AG04450 (cell line): ENCODE results near the gene ZNF76. TPM values are rescaled to one million over a fixed set of nuclear protein-coding genes. Genes with fewer than 3 reads are reported as not detected.

Experiments
- CTCF ChIA-PET: fragments of 300-600, 350-600 bp; formaldehyde crosslinking; extraction: SDS; loops from one replicate; lab custom pipeline; 2022; ENCODE audit warnings: antibody characterized with exemption, inconsistent platforms; lab: Charles Lee
- POLR2A ChIA-PET: fragments of 350-600 bp; formaldehyde crosslinking; extraction: SDS; loops from one replicate; lab custom pipeline; 2021; ENCODE audit warnings: antibody characterized with exemption, inconsistent platforms; lab: Yijun Ruan, JAX
- DNase-seq: peaks from one replicate; pipeline ENCODE4 v3.0.0-alpha.2; 2011; ENCODE audit warnings: low read depth, low spot score
- H3K27ac ChIP-seq: one replicate; pipeline ENCODE4 v1.5.1; 2012; ENCODE audit warnings: low read depth, low read length, control low read depth
- H3K27me3 ChIP-seq: one replicate; pipeline ENCODE4 v1.6.0; 2012; ENCODE audit warnings: low read length; ENCODE audit not compliant: control insufficient read depth, insufficient read depth
- H3K4me3 ChIP-seq: 2 replicates; pipeline ENCODE4 v1.5.1; 2011; ENCODE audit warnings: mild to moderate bottlenecking, low read depth, low read length, control low read depth
- H3K9me3 ChIP-seq: 2 replicates; pipeline ENCODE4 v1.5.1; 2012; ENCODE audit warnings: low read length; ENCODE audit not compliant: control insufficient read depth, insufficient read depth
- CTCF ChIP-seq: IDR thresholded peaks from 2 replicates; pipeline ENCODE4 v1.5.1; 2011; ENCODE audit warnings: low read depth, low read length, control low read depth, inconsistent platforms
- polyA plus RNA-seq: library from polyadenylated mRNA; depleted of rRNA; stranded (reverse); fragments of >200 nt; gene quantifications from 2 replicates; pipeline ENCODE4 v1.2.3, GENCODE V29; 2011

Gene ZNF76
- polyA plus RNA-seq, 1 experiment: 10.2 TPM

- ChIA-PET POLR2A (no interaction called here), CTCF (no interaction called here)
- H3K27me3 ChIP-seq: no peaks in the 10 kb centered on the region
- no peak overlapping the region for H3K4me3 ChIP-seq
- no peak for TF ChIP-seq CTCF
- no peaks in the 10 kb centered on the region for H3K9me3 ChIP-seq
- no peak overlapping the region for H3K27ac ChIP-seq
- no peak for DNase-seq
Measured at GRCh38 chr6:35272005-35272404, 12.5 kb downstream of the ZNF76 start.

- Histone ChIP-seq H3K27ac (peak overlapping the region; percentile 31), H3K4me3 (no peak overlapping the region), H3K27me3 (no peaks in the 10 kb centered on the region), H3K9me3 (no peaks in the 10 kb centered on the region)
- no peak for TF ChIP-seq CTCF
- no peak for DNase-seq
- POLR2A ChIA-PET: interaction anchor here (0.5 to 1.7 kb wide), 3 partner anchors 15 to 231 kb away, joined by 3 to 5 read pairs (median 3); partner anchors contain the start of gene ZNF76
- CTCF ChIA-PET: no interaction called here
Measured at GRCh38 chr6:35273822-35274559, 14.5 kb downstream of the ZNF76 start.

- TF ChIP-seq CTCF: no peak
- Histone ChIP-seq H3K9me3 (no peaks in the 10 kb centered on the region), H3K27me3 (no peaks in the 10 kb centered on the region), H3K4me3 (no peak overlapping the region), H3K27ac (no peak overlapping the region)
- no peak for DNase-seq
- CTCF ChIA-PET: no interaction called here
- POLR2A ChIA-PET: interaction anchor here (1.3 kb wide), 1 partner anchor 12 kb away, joined by 3 read pairs; no protein-coding TSS in a partner anchor
Measured at GRCh38 chr6:35275744-35276260, 16.3 kb downstream of the ZNF76 start.

GRCh38 chr6:35278708-35279107 is 19.2 kb downstream of the ZNF76 start:
- Histone ChIP-seq H3K9me3 (no peaks in the 10 kb centered on the region), H3K4me3 (no peak overlapping the region), H3K27me3 (no peaks in the 10 kb centered on the region), H3K27ac (no peak overlapping the region)
- DNase-seq: no peak
- POLR2A ChIA-PET: interaction anchor here (0.6 to 1.3 kb wide), 2 partner anchors 16 to 19 kb away, joined by 3 read pairs; partner anchors contain the start of gene ZNF76
- no peak for TF ChIP-seq CTCF
- CTCF ChIA-PET: no interaction called here

- H3K4me3 ChIP-seq: no peak overlapping the region
- no peaks in the 10 kb centered on the region for H3K27me3 ChIP-seq
- no peak for DNase-seq
- ChIA-PET POLR2A (interaction anchor here (1.0 kb wide), 1 partner anchor 22 kb away, joined by 3 read pairs; the partner anchor contains the start of gene ZNF76), CTCF (no interaction called here)
- H3K9me3 ChIP-seq: no peaks in the 10 kb centered on the region
- no peak overlapping the region for H3K27ac ChIP-seq
- no peak for TF ChIP-seq CTCF
Measured at GRCh38 chr6:35280903-35281302, 21.4 kb downstream of the ZNF76 start.
